Activated CD8-positive, alpha-beta memory T cell treated with anti-CD3 and anti-CD28 coated beads, Interleukin-2, amount 10 ng/mL, durations not matched to agents 7 days and 5 days (primary cell): ENCODE measurements around the gene SLC34A1. TPM values are rescaled to one million over a fixed set of nuclear protein-coding genes. Genes with fewer than 3 reads are reported as not detected.
A peak's percentile ranks its signal among the peaks of the same experiment; 100 is the strongest.
"Not testable (repeated sequence)": the region's sequence is repeated elsewhere in the genome, so short reads cannot be mapped to it uniquely, and the experiment has no call there.

Source experiments
- ATAC-seq: fragments of 150-1000 bp; cut with Tn5 transposase; one replicate; pipeline ENCODE4 v1.10.0; 2021; ENCODE audit warnings: moderate library complexity
- CTCF ChIA-PET: fragments of 350-600 bp; sonication (Branson Sonifier 250); formaldehyde crosslinking; loops from one replicate; lab custom pipeline; 2021; ENCODE audit warnings: antibody characterized with exemption; lab: Charles Lee
- DNase-seq: peaks from one replicate; pipeline ENCODE4 v3.0.0-alpha.2; 2020
- H3K27ac Mint-ChIP-seq: one replicate; pipeline ENCODE4 v1.8.0; 2021; ENCODE audit warnings: mild to moderate bottlenecking, mixed read lengths
- H3K27me3 Mint-ChIP-seq: one replicate; pipeline ENCODE4 v1.8.0; 2021; ENCODE audit warnings: mixed read lengths
- H3K36me3 Mint-ChIP-seq: one replicate; pipeline ENCODE4 v1.8.0; 2021; ENCODE audit warnings: mild to moderate bottlenecking, mixed read lengths
- H3K4me1 Mint-ChIP-seq: one replicate; pipeline ENCODE4 v1.8.0; 2021; ENCODE audit warnings: mixed read lengths
- H3K4me3 Mint-ChIP-seq: one replicate; pipeline ENCODE4 v1.8.0; 2021; ENCODE audit warnings: mild to moderate bottlenecking, moderate library complexity, mixed read lengths
- H3K9me3 Mint-ChIP-seq: one replicate; pipeline ENCODE4 v1.8.0; 2022; ENCODE audit warnings: low read depth, mixed read lengths
- total RNA-seq, 2 experiments: library from RNA; stranded (reverse); gene quantifications; one replicate each; pipeline ENCODE4 v1.2.3, GENCODE V29; 2021

The SLC34A1 gene, protein sequence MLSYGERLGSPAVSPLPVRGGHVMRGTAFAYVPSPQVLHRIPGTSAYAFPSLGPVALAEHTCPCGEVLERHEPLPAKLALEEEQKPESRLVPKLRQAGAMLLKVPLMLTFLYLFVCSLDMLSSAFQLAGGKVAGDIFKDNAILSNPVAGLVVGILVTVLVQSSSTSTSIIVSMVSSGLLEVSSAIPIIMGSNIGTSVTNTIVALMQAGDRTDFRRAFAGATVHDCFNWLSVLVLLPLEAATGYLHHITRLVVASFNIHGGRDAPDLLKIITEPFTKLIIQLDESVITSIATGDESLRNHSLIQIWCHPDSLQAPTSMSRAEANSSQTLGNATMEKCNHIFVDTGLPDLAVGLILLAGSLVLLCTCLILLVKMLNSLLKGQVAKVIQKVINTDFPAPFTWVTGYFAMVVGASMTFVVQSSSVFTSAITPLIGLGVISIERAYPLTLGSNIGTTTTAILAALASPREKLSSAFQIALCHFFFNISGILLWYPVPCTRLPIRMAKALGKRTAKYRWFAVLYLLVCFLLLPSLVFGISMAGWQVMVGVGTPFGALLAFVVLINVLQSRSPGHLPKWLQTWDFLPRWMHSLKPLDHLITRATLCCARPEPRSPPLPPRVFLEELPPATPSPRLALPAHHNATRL
- total RNA-seq, result under 1 TPM; 0.19 to 0.85 TPM

DNA sequence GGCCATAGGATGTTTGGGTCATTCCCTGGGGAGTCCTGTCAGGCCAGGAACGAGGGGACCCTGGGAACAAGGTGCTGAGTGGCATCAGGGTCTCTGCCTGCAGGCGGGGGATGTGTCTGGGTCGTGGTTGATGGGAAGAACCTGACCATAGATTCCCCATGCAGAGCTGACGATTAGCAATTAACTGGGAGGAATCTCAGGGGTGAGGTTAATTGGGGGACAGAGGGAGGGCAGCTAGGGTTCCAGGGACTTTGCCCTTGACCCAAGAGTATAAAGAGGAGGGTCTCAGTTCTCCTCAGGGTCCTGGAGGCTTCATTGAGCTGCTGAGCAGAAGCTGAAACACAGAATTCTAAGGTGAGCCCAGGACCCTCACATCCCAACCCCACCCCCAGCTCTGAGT lies at the start of gene SLC34A1:
SLC34A1 (plus strand) TSS at position 301 of the 400 bp plus-strand sequence. CDS start 1,308 bp downstream, outside the sequence.
- CTCF ChIA-PET, result interaction anchor here (1.4 to 20.4 kb wide), 4 partner anchors 19 to 117 kb away, joined by 6 to 405 read pairs (median 8); partner anchors contain the start of gene RGS14
- Mint-ChIP-seq H3K4me3 (no peak within 1 kb of the TSS), H3K4me1 (peaks cover 42% of the 10 kb centered on the region), H3K36me3 (no peaks in the 10 kb centered on the region), H3K9me3 (no peaks in the 10 kb centered on the region), H3K27me3 (no peaks in the 10 kb centered on the region), H3K27ac (peak within 1 kb of the TSS; percentile 4)
- ATAC-seq, result no peak
- no peak for DNase-seq

DNA sequence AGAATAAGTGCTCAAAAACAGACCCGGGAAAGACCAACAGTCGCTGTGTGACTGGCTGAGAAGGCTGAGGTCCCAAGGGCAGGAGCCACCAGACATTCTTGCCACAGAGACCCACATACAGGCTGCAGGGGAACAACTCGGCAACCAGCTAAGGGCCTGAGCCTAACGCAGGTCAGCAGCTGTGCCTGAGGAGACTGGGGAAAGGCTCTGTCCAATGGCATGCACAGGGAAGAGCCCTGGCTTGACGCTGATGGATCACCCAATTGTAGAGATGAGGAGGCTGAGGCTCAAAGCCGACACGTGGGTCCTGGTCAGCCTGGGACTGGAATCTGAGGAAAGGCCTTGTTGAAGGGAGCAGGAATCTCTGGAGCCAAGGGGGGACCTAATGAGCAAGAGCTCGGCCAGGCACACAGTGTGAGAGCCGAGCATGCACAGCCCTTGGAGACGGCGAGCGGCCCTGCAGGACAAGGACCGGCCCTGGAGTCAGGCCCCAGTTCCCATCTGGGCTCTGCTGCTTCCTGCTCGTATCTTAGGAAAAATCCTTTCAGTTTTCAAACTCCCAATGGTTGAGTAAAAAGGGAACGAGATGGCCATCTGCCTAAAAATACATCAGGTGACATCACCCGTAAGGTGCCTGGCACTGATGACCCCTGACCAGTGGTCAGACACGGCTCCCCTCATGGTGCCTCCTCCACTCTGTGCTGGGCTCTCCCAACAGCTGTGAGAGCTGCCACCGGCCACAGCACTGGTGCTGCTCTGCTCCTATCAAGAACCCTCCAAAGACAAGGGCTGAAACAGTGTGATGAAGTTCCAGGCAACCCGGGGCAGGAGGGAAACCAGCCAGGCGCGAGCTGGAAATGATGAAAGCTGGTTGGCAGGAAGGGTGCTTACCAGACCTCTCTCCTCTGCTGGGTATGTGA lies 49.2 kb upstream of the SLC34A1 start:
- no peak overlapping the region for H3K27ac Mint-ChIP-seq
- CTCF ChIA-PET, result interaction anchor here (1.3 to 2.0 kb wide), 3 partner anchors 16 to 54 kb away, joined by 3 to 10 read pairs (median 8); no protein-coding TSS in a partner anchor
- DNase-seq (no peak), ATAC-seq (no peak)
- peaks cover 24% of the 10 kb centered on the region for H3K4me1 Mint-ChIP-seq
- no peaks in the 10 kb centered on the region for H3K27me3 Mint-ChIP-seq
- H3K36me3 Mint-ChIP-seq, result peaks cover 42% of the 10 kb centered on the region
- no peak overlapping the region for H3K4me3 Mint-ChIP-seq
- no peaks in the 10 kb centered on the region for H3K9me3 Mint-ChIP-seq

DNA sequence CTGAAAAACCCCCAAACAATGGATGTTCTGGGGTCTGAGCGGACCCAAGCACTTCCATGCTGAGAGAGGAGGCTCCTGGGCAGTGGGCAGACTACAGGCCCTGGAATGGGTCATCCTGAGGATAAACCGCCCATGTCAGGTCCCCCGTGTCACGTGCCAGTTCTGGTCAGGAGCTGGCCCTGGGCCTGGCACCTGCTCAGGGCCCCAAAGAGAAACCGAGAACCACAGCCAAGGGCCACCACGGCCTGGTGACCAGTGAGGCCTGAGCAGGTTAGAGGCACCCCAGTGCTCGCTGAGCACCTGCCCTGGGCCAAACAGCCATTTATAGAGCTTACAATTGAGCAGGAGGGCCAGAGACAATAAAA lies 48.6 kb upstream of the SLC34A1 start:
- CTCF ChIA-PET, result interaction anchor here (0.8 to 2.0 kb wide), 6 partner anchors 8 to 55 kb away, joined by 3 to 10 read pairs (median 5); partner anchors contain the start of gene LMAN2
- Mint-ChIP-seq H3K36me3 (peaks cover 45% of the 10 kb centered on the region), H3K27ac (no peak overlapping the region), H3K27me3 (no peaks in the 10 kb centered on the region), H3K4me1 (peaks cover 28% of the 10 kb centered on the region), H3K4me3 (no peak overlapping the region), H3K9me3 (no peaks in the 10 kb centered on the region)
- DNase-seq, result no peak
- no peak for ATAC-seq

DNA sequence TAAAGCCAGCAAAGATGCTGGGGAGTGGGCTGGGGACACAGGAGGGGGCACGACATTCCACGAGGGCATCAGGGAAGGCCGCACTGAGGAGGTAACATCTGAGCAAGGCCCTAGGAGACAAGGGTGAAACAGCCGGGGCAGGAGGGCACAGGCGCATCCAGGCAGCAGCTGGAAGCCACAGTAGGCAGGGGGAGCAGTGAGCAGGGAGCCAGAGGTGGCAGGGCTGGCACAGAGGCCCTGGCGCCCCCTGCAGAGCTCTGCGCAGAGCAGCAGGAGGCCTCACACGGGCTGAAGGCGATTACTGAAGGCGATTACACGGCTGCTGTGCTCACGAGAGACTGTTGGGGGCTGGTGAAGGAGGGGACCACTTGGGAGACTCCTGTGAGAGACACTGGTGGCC lies 48.1 kb upstream of the SLC34A1 start:
- H3K4me1 Mint-ChIP-seq, result peaks cover 27% of the 10 kb centered on the region
- DNase-seq (no peak), ATAC-seq (peak; percentile 63)
- no peak overlapping the region for H3K4me3 Mint-ChIP-seq
- no peaks in the 10 kb centered on the region for H3K9me3 Mint-ChIP-seq
- no peak overlapping the region for H3K27ac Mint-ChIP-seq
- H3K36me3 Mint-ChIP-seq, result peaks cover 44% of the 10 kb centered on the region
- no peaks in the 10 kb centered on the region for H3K27me3 Mint-ChIP-seq
- CTCF ChIA-PET, result interaction anchor here (0.5 to 2.0 kb wide), 7 partner anchors 9 to 73 kb away, joined by 3 to 10 read pairs (median 3); partner anchors contain the start of gene LMAN2

DNA sequence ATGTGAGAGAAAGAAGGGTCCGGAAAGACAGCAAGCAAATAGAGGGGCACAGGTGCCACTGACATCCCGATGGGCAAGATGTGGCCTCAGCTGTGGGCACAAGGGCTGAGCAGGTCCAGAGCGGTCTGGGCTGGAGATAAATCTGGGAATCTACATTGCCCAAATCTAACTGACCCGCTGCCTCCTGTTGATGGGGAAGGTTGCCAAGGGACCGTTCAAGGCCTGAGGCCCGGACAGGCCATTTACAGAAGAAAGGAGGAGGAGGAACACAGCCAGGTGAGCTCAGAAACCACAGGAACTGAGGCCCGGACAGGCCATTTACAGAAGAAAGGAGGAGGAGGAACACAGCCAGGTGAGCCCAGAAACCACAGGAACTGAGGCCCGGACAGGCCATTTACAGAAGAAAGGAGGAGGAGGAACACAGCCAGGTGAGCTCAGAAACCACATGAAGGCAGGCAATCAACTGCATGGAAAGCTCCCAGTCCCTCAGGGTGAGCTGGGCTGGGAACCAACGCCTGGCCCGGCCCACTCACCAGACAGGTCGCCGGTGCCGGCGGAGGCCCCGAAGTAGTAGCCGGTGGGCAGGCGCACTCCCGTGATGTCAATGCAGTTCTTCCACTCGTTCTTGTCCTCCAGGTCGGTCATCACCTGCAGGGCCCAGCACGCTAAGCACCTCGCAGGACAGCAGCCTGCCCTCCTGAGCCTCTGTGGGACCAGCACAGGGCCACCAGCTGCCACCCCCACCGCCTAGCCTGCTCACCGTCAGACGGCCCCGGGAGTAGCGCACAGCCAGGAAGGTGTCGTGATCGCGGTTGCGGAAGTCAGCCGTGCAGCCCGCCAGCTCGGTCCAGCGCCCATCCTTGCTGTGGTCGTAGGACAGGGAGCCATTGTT lies 47.4 kb upstream of the SLC34A1 start:
- Mint-ChIP-seq H3K4me3 (no peak overlapping the region), H3K27me3 (no peaks in the 10 kb centered on the region), H3K36me3 (peaks cover 51% of the 10 kb centered on the region), H3K27ac (no peak overlapping the region), H3K4me1 (peaks cover 26% of the 10 kb centered on the region), H3K9me3 (no peaks in the 10 kb centered on the region)
- DNase-seq (no peak), ATAC-seq (no peak)
- CTCF ChIA-PET, result interaction anchor here (0.5 to 2.0 kb wide), 6 partner anchors 9 to 73 kb away, joined by 3 to 10 read pairs (median 3); partner anchors contain the start of gene LMAN2

DNA sequence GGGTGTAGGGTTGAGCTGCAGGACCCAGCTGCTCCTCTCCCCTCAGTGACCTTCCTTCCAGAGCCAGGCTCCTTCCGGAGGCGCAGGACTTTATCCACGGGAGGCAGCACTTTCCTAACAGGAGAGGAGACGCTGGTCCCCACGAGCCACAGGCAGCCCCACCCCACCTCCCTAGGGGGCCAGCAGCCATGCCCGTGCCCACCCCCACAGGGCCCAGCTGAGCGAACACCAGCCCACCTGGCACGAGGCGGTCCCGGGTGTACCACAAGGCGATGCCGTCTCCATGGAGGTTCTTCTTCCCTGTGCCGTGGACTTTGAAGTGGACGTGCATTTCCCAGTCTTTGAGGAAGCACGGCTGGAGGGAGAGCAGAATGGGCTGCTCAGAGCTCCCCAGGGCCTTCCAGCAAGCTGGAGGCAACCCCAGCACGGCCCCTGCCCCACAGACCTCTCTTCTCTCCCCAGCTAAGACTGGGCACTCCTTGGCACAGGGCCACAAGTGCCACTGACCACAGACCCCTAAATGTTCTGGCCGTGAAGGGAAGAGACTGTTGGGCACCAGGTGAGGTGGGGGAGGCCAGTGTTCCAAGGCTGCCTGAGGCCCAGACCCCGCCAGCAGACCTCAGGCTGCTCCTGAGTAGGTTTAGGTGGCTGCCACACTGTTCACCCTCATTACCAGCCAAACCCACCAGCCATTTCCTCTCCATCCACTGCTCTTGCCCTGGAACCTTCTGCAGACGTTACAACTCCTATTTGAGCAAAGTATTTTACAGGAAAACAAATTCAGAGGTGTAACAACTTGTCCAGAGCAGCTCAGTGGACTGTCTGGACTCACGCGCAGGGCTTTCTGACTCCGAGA lies 45.8 kb upstream of the SLC34A1 start:
- no peak overlapping the region for H3K4me3 Mint-ChIP-seq
- CTCF ChIA-PET, result interaction anchor here (0.9 to 1.5 kb wide), 2 partner anchors 20 to 52 kb away, joined by 3 to 4 read pairs; no protein-coding TSS in a partner anchor
- DNase-seq, result no peak
- ATAC-seq, result no peak
- no peaks in the 10 kb centered on the region for H3K27me3 Mint-ChIP-seq
- peaks cover 28% of the 10 kb centered on the region for H3K4me1 Mint-ChIP-seq
- peak overlapping the region; percentile 53 for H3K27ac Mint-ChIP-seq
- H3K36me3 Mint-ChIP-seq, result peaks cover 54% of the 10 kb centered on the region
- no peaks in the 10 kb centered on the region for H3K9me3 Mint-ChIP-seq

DNA sequence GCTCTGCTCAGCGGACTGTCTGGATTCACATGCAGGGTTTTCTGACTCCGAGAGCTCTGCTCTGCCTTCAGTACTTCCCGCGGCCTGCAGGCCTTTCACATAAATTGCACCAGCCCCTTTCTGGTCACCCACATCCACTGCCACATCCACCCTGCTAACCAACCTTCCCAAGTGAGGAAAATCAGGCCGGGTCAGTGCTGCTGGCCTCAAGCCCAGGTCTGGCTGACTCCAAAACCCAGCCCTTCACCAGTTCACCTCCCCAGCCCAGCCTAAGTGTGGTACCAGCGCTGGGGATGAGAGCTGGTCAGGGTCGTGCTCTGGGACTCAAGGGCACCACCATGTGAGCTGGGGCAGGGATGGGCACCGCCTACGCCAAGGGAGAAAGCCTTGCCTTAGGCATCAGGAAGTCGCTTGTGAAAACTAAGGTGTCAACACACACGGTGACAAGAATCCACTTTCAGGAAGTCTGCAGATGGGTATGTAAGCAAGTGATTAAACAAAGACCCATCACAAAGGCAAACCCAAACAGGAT lies 45.1 kb upstream of the SLC34A1 start:
- Mint-ChIP-seq H3K9me3 (no peaks in the 10 kb centered on the region), H3K4me3 (no peak overlapping the region), H3K27ac (peak overlapping the region; percentile 69), H3K27me3 (no peaks in the 10 kb centered on the region), H3K4me1 (peaks cover 30% of the 10 kb centered on the region), H3K36me3 (peaks cover 52% of the 10 kb centered on the region)
- ATAC-seq (peak; percentile 35), DNase-seq (no peak)
- CTCF ChIA-PET, result interaction anchor here (0.9 to 1.5 kb wide), 2 partner anchors 21 to 51 kb away, joined by 3 to 4 read pairs; no protein-coding TSS in a partner anchor

DNA sequence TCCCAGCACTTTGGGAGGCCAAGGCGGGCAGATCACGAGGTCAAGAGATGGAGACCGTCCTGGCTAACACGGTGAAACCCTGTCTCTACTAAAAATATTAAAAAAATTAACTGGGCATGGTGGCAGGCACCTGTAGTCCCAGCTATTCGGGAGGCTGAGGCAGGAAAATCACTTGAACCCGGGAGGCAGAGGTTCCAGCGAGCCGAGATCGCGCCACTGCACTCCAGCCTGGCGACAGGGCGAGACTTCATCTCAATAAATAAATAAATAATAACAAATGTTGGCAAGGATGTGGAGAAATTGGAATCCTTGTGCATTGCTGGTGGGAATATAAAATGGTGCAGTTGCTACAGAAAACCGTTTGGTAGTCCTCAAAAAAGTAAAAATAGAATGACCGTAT lies 41.2 kb upstream of the SLC34A1 start:
- DNase-seq, ATAC-seq, H3K27ac Mint-ChIP-seq, H3K9me3 Mint-ChIP-seq, H3K27me3 Mint-ChIP-seq, H3K4me3 Mint-ChIP-seq: not testable (repeated sequence)
- Mint-ChIP-seq H3K4me1 (peaks cover 46% of the 10 kb centered on the region), H3K36me3 (peaks cover 51% of the 10 kb centered on the region)
- CTCF ChIA-PET, result interaction anchor here (0.6 to 1.5 kb wide), 4 partner anchors 19 to 33 kb away, joined by 3 read pairs; no protein-coding TSS in a partner anchor

DNA sequence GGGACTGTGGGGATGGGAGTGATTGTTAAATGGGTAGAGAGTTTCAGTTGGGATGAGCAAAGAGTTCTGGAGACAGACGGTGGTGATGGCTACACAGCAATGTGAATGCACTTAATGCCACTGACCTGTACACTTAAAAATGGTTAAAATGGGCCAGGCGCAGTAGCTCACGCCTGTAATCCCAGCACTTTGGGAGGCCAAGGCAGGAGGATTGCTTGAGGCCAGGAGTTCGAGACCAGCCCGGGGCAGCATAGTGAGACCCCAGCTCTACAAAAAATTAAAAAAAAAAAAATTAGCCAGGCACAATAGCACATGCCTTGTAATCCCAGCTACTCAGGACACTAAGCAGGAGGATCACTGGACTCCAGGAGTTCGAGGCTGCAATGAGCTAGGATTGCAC lies 40.5 kb upstream of the SLC34A1 start:
- Mint-ChIP-seq H3K9me3 (no peaks in the 10 kb centered on the region), H3K27me3 (no peaks in the 10 kb centered on the region), H3K27ac (no peak overlapping the region), H3K36me3 (peaks cover 50% of the 10 kb centered on the region), H3K4me1 (peaks cover 47% of the 10 kb centered on the region), H3K4me3 (no peak overlapping the region)
- no peak for DNase-seq
- ATAC-seq, result no peak
- CTCF ChIA-PET, result interaction anchor here (0.9 kb wide), 2 partner anchors 26 to 113 kb away, joined by 3 to 4 read pairs; no protein-coding TSS in a partner anchor

DNA sequence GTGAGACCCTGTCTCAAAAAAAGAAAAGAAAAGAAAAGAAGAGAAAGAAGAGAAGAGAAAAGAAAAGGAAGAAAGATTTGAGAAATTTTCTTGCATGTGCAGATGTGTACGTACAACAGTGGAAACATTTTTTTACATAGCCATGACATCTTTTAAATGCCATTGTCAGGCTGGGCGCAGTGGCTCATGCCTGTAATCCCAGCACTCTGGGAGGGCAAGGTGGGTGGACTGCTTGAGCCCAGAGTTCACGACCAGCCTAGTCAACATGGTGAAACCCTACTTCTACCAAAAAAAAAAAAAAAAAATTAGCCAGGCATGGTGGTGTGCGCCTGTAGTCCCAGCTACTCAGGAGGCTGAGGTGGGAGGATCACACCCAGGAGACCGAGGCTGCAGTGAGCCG lies 39.3 kb upstream of the SLC34A1 start:
- ATAC-seq, result no peak

DNA sequence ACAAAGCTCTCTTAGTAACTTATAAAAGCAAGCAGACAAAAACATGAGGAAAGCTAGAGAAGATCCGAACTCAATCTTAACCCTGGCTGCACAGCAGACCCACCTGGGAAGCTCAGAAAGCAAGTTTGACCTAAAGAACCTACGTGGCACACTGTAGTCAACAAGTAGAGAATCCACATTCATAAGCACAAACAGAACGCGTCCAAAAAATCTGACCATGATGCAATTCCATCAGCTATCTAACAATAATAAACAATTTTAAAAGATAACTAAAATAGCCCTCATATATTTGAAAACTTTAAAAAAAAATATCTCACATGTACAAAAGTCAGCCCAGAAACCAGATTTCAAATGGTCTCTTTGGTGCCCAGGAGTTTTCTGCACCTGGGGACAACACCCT lies 37.4 kb upstream of the SLC34A1 start:
- ATAC-seq (no peak), DNase-seq (no peak)
- Mint-ChIP-seq H3K4me1 (peaks cover 48% of the 10 kb centered on the region), H3K4me3 (peak overlapping the region; percentile 26), H3K27ac (no peak overlapping the region), H3K9me3 (no peaks in the 10 kb centered on the region), H3K27me3 (no peaks in the 10 kb centered on the region), H3K36me3 (peaks cover 35% of the 10 kb centered on the region)
- CTCF ChIA-PET, result interaction anchor here (1.0 to 3.4 kb wide), 6 partner anchors 10 to 44 kb away, joined by 3 to 17 read pairs (median 6); partner anchors contain the start of gene RGS14

More for the DNA sequence above, 39.3 kb upstream of the SLC34A1 start:
- CTCF ChIA-PET, result interaction anchor here (0.8 to 3.4 kb wide), 2 partner anchors 35 to 46 kb away, joined by 3 to 17 read pairs; no protein-coding TSS in a partner anchor
- Mint-ChIP-seq H3K27ac (no peak overlapping the region), H3K36me3 (peaks cover 45% of the 10 kb centered on the region), H3K4me1 (peaks cover 47% of the 10 kb centered on the region), H3K27me3 (no peaks in the 10 kb centered on the region), H3K4me3 (no peak overlapping the region), H3K9me3 (no peaks in the 10 kb centered on the region)
- DNase-seq, result no peak
